Measurements from ENCODE around the gene SPSB4.
A peak's percentile ranks its signal among the peaks of the same experiment; 100 is the strongest.

SPSB4 gene

DNA sequence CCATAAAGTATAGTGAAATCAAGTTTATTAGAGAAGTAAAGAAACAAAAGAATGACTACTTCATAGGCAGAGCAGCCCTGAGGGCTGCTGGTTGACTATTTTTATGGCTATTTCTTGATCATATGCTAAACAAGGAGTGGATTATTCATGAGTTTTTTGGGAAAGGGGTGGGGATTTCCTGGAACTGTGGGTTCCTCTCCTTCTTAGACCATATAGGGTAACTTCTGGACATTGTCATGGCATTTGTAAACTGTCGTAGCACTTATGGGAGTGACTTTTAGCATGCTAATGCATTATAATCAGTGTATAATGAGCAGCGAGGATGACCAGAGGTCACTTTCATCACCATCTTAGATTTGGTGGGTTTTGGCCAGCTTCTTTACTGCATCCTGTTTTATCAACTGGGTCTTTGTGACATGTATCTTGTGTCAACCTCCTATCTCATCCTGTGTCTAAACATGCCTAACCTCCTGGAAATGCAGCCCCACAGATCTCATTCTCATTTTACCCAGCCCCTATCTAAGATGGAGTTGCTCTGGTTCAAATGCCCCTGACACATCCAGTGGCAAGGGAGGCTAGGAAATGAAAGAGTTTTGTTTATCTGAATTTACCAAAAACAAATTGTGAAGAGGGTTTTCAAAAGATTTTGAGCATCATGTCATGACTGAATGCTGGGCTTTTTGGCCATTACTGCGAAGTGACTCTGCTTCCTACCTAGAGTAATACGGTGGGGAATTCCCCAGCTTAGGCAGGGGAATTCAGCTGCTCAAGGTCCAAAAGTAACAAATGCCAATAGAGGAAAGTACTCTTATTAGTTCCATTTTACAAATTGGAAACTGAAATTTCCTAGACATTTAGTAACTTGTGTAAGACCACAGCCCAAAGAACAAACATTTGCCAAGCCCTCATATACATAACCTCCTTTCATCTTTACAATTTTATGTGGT is 6.2 kb upstream of the SPSB4 start:
- Mint-ChIP-seq H3K4me3 (no peak overlapping the region), H3K9me3 (no peaks in the 10 kb centered on the region), H3K27me3 (peaks cover 16% of the 10 kb centered on the region), H3K27ac (no peak overlapping the region), H3K4me1 (no peaks in the 10 kb centered on the region), H3K36me3 (no peaks in the 10 kb centered on the region)
- no peak for ATAC-seq (ENCODE audit: low read depth)
- no peak for DNase-seq (ENCODE audit: low spot score in 2 of 2)

DNA sequence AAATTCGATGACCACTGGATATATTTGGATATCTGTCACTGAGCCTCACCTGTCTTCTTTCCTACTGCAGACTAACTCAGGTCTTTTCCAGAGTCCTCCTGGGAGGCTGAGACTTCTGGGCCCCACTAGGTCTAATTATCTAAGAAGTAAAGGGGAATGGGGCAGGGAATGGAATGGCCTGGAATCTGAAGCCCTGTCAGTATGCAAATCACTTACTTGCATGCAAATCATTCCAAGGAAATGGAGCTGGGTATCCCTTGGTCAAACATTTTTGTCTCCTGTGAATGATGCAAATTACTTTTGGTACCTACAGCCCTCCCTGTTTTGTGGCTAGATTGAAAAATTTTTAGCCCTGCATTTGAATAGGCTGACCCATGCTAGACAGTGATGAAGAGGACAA is 5.3 kb upstream of the SPSB4 start:
- Mint-ChIP-seq H3K4me3 (no peak overlapping the region), H3K27me3 (peaks cover 23% of the 10 kb centered on the region), H3K36me3 (no peaks in the 10 kb centered on the region), H3K9me3 (no peaks in the 10 kb centered on the region), H3K27ac (no peak overlapping the region), H3K4me1 (peaks cover 6% of the 10 kb centered on the region)
- no peak for ATAC-seq (ENCODE audit: low read depth)
- DNase-seq (ENCODE audit: low spot score in 2 of 2): no peak

DNA sequence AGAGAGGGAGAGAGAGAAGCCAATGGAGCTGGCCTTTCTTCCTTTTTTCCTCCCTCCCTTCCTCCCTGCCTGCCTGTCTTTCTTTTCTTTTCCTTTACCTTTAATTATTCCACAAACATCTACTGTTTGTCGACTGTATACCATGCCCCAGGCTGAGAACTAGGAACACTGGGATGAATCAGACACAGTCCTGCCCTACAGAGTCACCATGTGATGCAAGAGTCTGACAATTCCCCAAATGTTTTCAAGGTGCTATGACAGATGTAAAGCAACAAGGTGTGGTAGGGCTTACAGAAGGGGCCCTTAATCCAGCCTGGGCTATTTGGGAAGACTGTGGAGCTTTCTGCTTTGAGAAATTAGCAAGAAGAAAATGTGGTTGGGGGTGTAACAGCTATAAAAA is 4.0 kb upstream of the SPSB4 start:
- H3K4me3 Mint-ChIP-seq: no peak overlapping the region
- no peak for ATAC-seq (ENCODE audit: low read depth)
- H3K27me3 Mint-ChIP-seq: peaks cover 25% of the 10 kb centered on the region
- H3K9me3 Mint-ChIP-seq: no peaks in the 10 kb centered on the region
- H3K36me3 Mint-ChIP-seq: no peaks in the 10 kb centered on the region
- no peak overlapping the region for H3K27ac Mint-ChIP-seq
- DNase-seq (ENCODE audit: low spot score in 2 of 2): no peak
- peaks cover 6% of the 10 kb centered on the region for H3K4me1 Mint-ChIP-seq

DNA sequence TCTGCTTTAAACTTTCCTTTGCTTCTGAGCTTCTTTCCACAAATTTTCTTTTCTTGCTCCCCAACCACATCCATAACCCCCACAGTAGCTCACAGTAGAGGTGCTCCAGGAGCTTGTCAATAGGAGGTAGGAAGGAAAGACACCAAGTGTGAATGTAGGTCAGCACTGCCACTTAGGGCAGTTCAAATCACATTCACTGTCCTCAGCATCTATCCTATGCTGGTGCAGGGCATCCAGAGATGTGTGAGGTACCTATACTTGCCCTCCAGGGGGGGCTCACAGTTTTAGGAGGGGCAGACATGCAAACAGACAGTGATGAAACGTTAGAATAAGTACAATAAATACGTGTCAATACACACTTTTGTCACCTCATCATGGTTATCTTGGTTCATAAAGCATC is 1.5 kb upstream of the SPSB4 start:
- Mint-ChIP-seq H3K4me1 (peaks cover 6% of the 10 kb centered on the region), H3K36me3 (no peaks in the 10 kb centered on the region), H3K4me3 (no peak overlapping the region), H3K27ac (no peak overlapping the region), H3K27me3 (peaks cover 32% of the 10 kb centered on the region), H3K9me3 (no peaks in the 10 kb centered on the region)
- no peak for DNase-seq (ENCODE audit: low spot score in 2 of 2)
- no peak for ATAC-seq (ENCODE audit: low read depth)

DNA sequence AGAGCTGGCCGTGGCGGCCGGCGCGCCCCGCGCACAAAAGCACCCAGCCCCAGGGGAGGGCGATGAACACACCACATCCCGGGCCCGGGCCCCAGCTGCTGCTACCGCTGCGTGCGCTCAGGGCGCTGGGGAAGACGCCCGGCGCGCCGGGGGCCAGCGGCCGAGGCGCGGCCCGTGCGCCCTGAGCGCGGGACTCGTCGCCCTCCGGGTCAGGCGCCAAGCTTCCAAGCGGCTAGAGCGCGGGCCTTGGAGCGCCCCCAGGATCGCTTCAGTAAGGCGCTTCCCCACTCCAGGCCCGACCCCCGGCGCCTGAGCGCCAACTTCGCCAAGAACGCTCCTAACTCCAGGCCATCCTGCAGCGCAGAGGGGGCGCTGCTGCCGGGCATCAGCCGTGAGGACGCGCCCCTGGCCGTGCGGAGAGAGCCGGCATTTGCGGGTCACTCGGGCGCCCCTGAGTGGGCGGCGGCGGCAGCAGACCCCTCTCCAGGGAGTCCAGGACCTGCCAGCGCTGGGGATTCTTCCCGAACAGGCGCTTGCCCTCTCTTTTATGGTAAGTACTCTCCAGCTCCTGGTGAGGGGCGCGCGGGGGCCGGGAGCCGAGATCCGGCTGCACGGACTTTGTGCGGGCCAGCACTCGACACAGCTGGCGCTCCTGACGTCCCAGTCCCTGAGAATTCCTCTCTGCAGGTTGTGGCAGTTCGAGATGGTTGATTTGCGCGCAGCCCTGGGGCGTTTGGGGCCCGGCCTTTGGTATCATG is 475 bp downstream of the SPSB4 start:
- no peaks in the 10 kb centered on the region for H3K36me3 Mint-ChIP-seq
- H3K9me3 Mint-ChIP-seq: no peaks in the 10 kb centered on the region
- peaks cover 39% of the 10 kb centered on the region for H3K27me3 Mint-ChIP-seq
- no peak overlapping the region for H3K27ac Mint-ChIP-seq
- H3K4me1 Mint-ChIP-seq: peaks cover 6% of the 10 kb centered on the region
- H3K4me3 Mint-ChIP-seq: peak overlapping the region; percentile 1
- DNase-seq (ENCODE audit: low spot score in 2 of 2) (no peak), ATAC-seq (ENCODE audit: low read depth) (no peak)

DNA sequence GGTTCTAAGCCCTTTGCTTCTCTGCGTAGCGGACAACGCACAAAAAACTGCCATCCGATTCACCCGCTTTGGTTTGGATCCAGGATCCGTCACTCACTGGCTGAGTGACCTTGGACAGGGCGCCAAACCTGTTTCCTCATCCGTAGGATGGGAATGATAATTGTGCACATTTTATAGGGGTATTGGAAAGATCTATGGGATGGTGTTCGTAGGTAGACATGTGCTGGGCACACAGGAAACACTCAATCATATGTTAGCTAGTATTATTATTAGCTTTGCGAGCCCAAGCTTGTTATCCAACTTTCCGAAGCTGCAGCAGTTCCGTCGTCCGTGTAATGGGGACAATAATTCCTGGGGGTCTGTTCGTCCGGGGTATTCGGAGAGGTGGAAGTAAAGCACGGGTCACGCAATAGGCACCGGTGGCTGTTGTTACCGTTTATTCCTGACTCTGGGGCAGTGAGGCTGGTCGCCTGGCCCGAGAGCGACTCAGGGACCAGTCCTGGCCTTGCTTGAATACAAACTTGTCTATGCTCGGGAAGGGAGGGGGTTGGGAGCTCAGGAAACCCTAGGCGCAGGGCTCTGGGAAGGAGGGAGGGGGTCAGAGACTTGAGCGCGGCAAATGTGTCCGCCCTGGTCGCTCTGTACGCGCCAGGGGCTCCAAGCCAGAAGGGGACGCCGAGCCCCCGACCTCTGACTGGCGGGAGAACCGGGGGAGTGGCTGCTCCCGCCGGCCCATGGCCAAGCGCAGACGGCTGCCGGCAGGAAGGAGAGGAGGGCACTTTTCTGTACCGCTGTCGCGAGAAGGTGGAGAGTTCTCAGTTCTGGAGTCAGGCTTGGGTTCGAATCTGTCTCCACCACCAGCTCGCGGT is 1.3 kb downstream of the SPSB4 start:
- H3K27me3 Mint-ChIP-seq: peaks cover 34% of the 10 kb centered on the region
- DNase-seq (ENCODE audit: low spot score in 2 of 2): no peak
- peak overlapping the region; percentile 1 for H3K4me3 Mint-ChIP-seq
- H3K36me3 Mint-ChIP-seq: no peaks in the 10 kb centered on the region
- H3K9me3 Mint-ChIP-seq: no peaks in the 10 kb centered on the region
- ATAC-seq (ENCODE audit: low read depth): no peak
- H3K27ac Mint-ChIP-seq: no peak overlapping the region
- peaks cover 6% of the 10 kb centered on the region for H3K4me1 Mint-ChIP-seq

DNA sequence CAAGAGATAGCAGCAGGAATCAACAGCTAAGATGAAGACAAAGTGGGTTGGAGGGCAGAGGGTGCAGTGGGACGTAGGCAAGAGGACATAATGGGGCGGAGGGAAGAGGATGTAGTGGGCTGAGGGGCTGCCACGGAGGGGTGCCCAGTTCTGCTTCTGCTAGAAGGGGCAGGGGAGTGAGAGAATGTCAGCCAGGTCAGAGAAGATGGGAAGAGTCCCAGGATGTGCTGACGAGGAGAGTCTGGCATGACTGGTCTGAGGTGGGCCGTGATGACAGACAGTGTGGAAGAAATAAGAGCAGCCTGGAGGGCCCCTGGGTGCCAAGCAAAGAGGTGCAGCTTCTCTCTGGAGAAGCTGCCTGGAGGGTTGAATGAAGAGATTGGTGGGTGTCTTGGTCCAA is 4.0 kb downstream of the SPSB4 start:
- ATAC-seq (ENCODE audit: low read depth) (no peak), DNase-seq (ENCODE audit: low spot score in 2 of 2) (no peak)
- H3K27me3 Mint-ChIP-seq: peaks cover 22% of the 10 kb centered on the region
- H3K9me3 Mint-ChIP-seq: no peaks in the 10 kb centered on the region
- no peaks in the 10 kb centered on the region for H3K36me3 Mint-ChIP-seq
- H3K4me3 Mint-ChIP-seq: no peak overlapping the region
- peaks cover 6% of the 10 kb centered on the region for H3K4me1 Mint-ChIP-seq
- H3K27ac Mint-ChIP-seq: no peak overlapping the region

DNA sequence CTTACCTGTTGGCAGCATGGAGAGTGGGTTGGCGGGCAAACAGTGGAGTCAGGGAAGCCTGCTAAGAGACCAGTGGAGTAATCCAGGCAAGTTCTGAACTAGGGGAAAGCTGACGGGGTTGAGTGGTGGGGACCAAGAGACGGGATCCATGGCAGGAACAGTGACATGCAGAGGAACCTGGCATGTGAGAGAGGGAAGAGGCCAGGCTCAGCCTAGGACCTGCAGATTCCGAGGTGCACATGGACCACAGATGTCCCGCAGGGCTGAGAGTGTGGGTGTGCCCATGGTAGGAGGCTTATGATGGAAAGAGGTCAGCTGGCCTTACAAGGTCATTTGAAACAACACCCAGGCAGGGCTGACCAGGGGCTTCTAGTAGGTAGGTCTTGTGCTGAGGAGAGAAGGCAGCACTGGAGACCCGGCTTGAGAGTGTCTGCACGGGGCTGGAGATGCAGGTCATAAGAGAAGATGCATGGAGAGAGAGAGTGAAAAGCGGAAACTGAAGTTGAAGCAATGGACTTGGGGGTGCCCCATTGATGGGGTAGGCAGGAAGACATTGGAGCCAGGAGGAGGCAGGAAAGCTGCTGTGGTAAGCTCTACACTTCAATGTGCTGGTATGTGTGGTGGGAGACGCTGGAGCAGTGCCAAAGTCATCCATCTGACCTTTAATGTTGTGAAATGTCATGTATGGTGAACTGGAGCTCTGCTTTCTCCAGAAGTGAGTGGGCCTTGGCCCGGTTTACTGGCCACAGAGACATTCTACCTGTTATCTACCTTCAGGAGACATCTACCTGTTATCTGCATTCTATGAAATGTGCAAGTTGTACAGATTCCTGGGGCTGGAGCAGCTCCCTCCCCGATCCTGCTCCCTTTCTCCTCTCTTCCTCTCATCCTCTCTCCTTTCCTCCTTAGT is 4.6 kb downstream of the SPSB4 start:
- Mint-ChIP-seq H3K4me1 (no peaks in the 10 kb centered on the region), H3K36me3 (no peaks in the 10 kb centered on the region), H3K27ac (no peak overlapping the region), H3K9me3 (no peaks in the 10 kb centered on the region), H3K4me3 (no peak overlapping the region), H3K27me3 (peaks cover 17% of the 10 kb centered on the region)
- no peak for ATAC-seq (ENCODE audit: low read depth)
- DNase-seq (ENCODE audit: low spot score in 2 of 2): no peak

DNA sequence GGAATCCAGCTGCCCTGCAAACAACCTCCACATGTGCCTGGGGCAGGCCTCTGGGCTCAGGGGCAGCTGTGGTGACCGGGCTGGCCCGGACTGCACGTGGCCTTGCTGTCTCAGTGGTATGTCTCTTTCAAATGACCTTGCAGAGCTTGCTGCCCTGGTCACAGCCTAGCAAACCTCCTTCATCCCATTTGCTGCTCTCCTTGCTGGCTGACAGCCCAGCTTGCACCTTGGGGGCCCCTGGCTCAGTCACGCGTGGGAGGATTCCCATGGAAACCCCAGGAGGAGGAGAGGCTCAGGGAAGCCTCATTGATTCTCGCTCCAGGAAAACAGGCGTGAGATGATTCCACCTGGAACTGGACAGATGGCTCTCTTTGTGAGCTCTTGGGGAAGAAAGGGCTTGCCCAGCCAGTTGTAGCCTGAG is 5.6 kb downstream of the SPSB4 start:
- no peak overlapping the region for H3K27ac Mint-ChIP-seq
- H3K27me3 Mint-ChIP-seq: peaks cover 16% of the 10 kb centered on the region

DNA sequence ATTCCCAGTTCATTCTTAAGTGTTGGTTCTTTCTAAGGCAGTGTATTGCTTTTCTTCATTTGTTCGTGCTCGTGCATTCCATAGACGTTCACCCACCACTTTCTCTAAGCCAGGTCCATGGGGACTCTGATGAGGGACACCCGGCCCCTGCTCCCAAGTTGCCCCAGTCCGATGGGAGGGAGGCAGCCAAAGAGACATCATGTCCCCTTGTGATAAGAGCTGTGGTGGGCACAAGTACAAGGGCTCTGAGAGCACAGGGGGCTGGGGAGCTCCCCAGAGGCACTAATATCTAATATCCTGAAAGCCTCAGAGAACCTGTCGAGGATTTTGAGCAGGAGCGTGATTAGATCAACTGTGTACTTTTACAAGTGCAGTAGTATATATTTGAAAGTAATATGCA is 6.3 kb downstream of the SPSB4 start:
- Mint-ChIP-seq H3K36me3 (no peaks in the 10 kb centered on the region), H3K9me3 (no peaks in the 10 kb centered on the region), H3K4me1 (no peaks in the 10 kb centered on the region), H3K27me3 (peaks cover 12% of the 10 kb centered on the region), H3K4me3 (no peak overlapping the region), H3K27ac (no peak overlapping the region)
- no peak for ATAC-seq (ENCODE audit: low read depth)
- no peak for DNase-seq (ENCODE audit: low spot score in 2 of 2)

More for the DNA sequence above, 5.6 kb downstream of the SPSB4 start:
- Mint-ChIP-seq H3K36me3 (no peaks in the 10 kb centered on the region), H3K4me1 (no peaks in the 10 kb centered on the region), H3K9me3 (no peaks in the 10 kb centered on the region), H3K4me3 (no peak overlapping the region)
- DNase-seq (ENCODE audit: low spot score in 2 of 2): no peak
- ATAC-seq (ENCODE audit: low read depth): no peak

DNA sequence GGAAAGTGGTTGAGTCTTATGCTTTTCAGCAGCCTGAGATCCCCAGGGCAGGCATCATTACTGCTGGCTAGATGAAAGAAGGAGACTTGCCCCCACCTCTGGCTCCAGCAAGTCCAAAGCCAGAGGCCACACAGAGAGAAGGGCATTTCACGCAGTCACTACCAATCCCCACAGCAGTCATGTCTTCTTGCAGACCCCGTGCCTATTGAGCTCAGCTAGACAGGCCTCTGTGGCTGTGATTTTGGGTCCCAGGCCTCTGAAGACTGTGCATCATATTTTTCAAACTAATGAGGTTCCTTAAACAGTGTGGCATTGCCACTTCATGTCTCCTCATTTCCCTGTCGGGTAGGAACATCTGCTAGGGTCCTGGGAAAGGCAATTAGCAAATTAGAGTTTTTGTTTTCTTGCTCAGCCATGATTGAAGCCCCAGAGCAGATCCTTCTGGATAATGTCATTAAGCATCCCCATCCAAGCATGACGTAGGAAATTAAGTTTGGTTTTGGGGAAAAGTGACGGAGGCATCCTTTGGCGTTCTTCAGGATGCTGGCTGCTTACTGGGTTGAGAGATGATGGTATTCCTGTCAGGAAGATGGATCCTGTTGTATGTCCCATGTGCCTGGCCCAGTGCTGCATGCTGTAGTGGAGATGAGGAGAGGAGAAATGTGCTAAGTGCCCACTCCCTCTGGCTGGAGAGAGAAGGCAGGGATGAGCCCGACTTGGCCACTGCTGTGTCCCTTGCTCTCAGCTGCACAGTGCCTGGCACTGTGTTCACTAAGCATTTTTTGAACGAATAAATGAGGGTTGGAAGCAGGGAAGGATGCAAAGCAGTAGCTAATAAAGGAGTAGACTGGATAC is 7.0 kb downstream of the SPSB4 start:
- Mint-ChIP-seq H3K4me1 (no peaks in the 10 kb centered on the region), H3K4me3 (no peak overlapping the region), H3K36me3 (no peaks in the 10 kb centered on the region), H3K27ac (no peak overlapping the region), H3K27me3 (peaks cover 10% of the 10 kb centered on the region), H3K9me3 (no peaks in the 10 kb centered on the region)
- ATAC-seq (ENCODE audit: low read depth) (no peak), DNase-seq (ENCODE audit: low spot score in 2 of 2) (no peak)

DNA sequence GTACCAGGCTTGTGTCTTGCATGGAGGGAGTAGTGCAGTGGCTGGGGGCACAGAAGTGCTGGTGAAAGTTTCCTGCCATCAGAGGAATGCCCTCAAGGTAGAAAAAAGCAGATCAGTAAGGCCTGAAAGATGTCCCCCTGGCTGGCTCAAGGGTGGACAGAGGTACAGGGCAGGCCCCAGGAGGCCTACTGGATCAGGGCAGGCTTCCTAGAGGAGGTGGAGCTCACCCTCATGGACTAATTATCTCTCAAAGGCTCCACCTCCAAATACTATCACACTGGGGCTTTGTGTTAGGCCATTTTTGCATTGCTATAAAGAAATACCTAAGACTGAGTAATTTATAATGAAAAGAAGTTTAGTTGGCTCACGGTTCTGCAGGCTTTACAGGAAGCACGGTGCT is 7.8 kb downstream of the SPSB4 start:
- Mint-ChIP-seq H3K27me3 (peaks cover 7% of the 10 kb centered on the region), H3K27ac (no peak overlapping the region)

More for the DNA sequence above, 7.8 kb downstream of the SPSB4 start:
- ATAC-seq (ENCODE audit: low read depth) (no peak), DNase-seq (ENCODE audit: low spot score in 2 of 2) (no peak)
- no peak overlapping the region for H3K4me3 Mint-ChIP-seq
- H3K9me3 Mint-ChIP-seq: no peaks in the 10 kb centered on the region
- H3K4me1 Mint-ChIP-seq: no peaks in the 10 kb centered on the region
- no peaks in the 10 kb centered on the region for H3K36me3 Mint-ChIP-seq

Data from memory B cell (primary cell).